Cardiac fibroblast (primary cell): Measurements from ENCODE around the gene GPR156.
A peak's percentile ranks its signal among the peaks of the same experiment; 100 is the strongest.

Source experiments
- DNase-seq, 2 donors: peaks; one replicate each; pipeline versions ENCODE4 v3.0.0 to v3.0.0-alpha.2; 2010; ENCODE audit warnings: low read depth in 2 of 2
- H3K4me3 ChIP-seq, 2 donors: replicated peaks in 1 of 2; 1 replicate in 1 of 2; 2 replicates in 1 of 2; pipeline ENCODE4 v1.5.1; 2011; ENCODE audit warnings: low read depth in 2 of 2, low read length in 2 of 2, mild to moderate bottlenecking in 2 of 2, moderate library complexity in 1 of 2
- TF ChIP-seq, protein P1 (sequence below): IDR thresholded peaks from one replicate; pipeline ENCODE4 v1.5.1; 2011; ENCODE audit warnings: low read depth, mild to moderate bottlenecking, low read length, inconsistent platforms

The GPR156 gene

DNA sequence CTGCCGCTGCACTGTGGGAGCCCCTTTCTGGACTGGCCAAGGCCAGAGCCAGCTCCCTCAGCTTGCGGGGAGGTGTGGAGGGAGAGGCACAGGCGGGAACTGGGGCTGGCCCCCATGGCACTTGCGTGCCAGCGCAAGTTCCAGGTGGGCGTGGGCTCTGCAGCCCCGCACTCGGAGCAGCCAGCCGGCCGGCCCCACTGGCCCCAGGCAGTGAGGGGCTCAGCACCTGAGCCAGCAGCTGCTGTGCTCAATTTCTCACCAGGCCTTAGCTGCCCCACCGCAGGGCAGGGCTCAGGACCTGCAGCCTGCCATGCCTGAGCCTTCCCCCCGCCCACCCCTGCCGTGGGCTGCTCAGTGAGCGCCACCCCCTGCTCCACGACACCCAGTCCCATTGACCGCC is 4.6 kb upstream of the GPR156 start:
- H3K4me3 ChIP-seq = no peak overlapping the region
- TF ChIP-seq, protein P1, sequence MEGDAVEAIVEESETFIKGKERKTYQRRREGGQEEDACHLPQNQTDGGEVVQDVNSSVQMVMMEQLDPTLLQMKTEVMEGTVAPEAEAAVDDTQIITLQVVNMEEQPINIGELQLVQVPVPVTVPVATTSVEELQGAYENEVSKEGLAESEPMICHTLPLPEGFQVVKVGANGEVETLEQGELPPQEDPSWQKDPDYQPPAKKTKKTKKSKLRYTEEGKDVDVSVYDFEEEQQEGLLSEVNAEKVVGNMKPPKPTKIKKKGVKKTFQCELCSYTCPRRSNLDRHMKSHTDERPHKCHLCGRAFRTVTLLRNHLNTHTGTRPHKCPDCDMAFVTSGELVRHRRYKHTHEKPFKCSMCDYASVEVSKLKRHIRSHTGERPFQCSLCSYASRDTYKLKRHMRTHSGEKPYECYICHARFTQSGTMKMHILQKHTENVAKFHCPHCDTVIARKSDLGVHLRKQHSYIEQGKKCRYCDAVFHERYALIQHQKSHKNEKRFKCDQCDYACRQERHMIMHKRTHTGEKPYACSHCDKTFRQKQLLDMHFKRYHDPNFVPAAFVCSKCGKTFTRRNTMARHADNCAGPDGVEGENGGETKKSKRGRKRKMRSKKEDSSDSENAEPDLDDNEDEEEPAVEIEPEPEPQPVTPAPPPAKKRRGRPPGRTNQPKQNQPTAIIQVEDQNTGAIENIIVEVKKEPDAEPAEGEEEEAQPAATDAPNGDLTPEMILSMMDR = no peak
- DNase-seq = no peak

- no peak overlapping the region for H3K4me3 ChIP-seq
- no peak for DNase-seq
- TF ChIP-seq, protein P1 = no peak
Measured at GRCh38 chr3:120286465-120286864, 1.4 kb upstream of the GPR156 start.

- TF ChIP-seq, protein P1 = no peak
- H3K4me3 ChIP-seq = peak overlapping the region; percentile 39 to 51
- no peak for DNase-seq
Measured at GRCh38 chr3:120285508-120285841, 453 bp upstream of the GPR156 start.

GRCh38 chr3:120281261-120281660 is 3.8 kb downstream of the GPR156 start:
- no peak for DNase-seq
- TF ChIP-seq, protein P1 = no peak
- H3K4me3 ChIP-seq = no peak overlapping the region

- DNase-seq = no peak
- H3K4me3 ChIP-seq = no peak overlapping the region
- TF ChIP-seq, protein P1 = no peak
Measured at GRCh38 chr3:120280566-120280965, 4.5 kb downstream of the GPR156 start.

DNA sequence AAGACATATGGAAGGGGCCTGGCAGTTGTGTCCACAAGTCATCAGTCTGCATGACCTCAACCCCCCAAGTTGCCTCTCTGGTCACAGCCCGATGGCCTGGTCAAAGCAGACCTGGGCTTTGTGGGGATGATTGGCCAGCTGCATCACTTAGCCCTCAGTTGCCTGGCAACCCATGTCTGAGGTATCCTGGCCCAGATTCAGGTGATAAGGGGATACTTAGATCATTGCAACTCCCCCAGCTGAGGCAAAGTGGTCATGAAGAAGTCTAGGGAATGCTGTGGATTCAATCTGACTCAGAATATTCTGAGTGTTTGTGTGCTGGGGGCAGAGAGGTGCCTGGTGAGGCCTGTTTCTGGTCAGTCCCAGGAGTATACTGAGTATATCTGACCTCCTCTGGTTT is 5.0 kb downstream of the GPR156 start:
- no peak overlapping the region for H3K4me3 ChIP-seq
- no peak for DNase-seq
- TF ChIP-seq, protein P1 = no peak

DNA sequence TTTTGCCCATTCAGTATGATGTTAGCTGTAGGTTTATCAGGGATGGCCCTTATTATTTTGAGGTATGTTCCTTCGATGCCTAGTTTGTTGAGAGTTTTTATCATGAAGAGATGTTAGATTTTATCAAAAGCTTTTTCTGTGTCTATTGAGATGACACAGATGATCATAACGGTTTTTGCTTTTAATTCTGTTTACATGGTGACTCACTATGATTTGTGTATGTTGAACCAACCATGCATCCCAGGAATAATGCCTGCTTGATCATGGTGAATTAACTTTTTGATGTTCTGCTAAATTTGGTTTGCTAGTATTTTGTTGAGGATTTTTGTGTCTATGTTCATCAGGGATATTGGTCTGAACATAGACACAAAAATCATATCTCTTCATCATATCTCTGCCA is 8.3 kb downstream of the GPR156 start:
- DNase-seq = no peak
- TF ChIP-seq, protein P1 = no peak
- no peak overlapping the region for H3K4me3 ChIP-seq
